Thyroid gland (tissue), 4 donors: Measurements from ENCODE around the gene COG5.

Source experiments
- CTCF ChIP-seq, 6 experiments: fragments of 200-600 bp in 3 of 6; fragments of 450-650 bp in 3 of 6; sonication (generic) in 3 of 6; IDR thresholded peaks; one replicate each; pipeline ENCODE4 v1.5.1; 2016 to 2019; ENCODE audit warnings: antibody characterized with exemption in 6 of 6, mild to moderate bottlenecking in 2 of 6, inconsistent platforms in 1 of 6, moderate library complexity in 1 of 6
- POLR2A ChIP-seq, 2 donors: fragments of 450-650 bp; IDR thresholded peaks; one replicate each; pipeline ENCODE4 v1.6.1; 2017; ENCODE audit warnings: antibody characterized with exemption in 2 of 2, mild to moderate bottlenecking in 2 of 2, moderate library complexity in 1 of 2

- no peak for TF ChIP-seq CTCF (IDR thresholded peaks at IDR 0.05)
- TF ChIP-seq POLR2A (IDR thresholded peaks at IDR 0.05), result no peak
These were observed 25.7 kb downstream of the COG5 start for GRCh38 chr7:107538001-107538400.
